GM18520 (cell line): ENCODE measurements around the gene GRK5.
"Not testable (repeated sequence)": the region's sequence is repeated elsewhere in the genome, so short reads cannot be mapped to it uniquely, and the experiment has no call there.

Experiments used
- ATAC-seq: cut with Tn5 transposase; IDR thresholded peaks from one replicate; pipeline ENCODE4 v1.9.1; 2021; ENCODE audit not compliant: unreplicated experiment

GRK5 gene

DNA sequence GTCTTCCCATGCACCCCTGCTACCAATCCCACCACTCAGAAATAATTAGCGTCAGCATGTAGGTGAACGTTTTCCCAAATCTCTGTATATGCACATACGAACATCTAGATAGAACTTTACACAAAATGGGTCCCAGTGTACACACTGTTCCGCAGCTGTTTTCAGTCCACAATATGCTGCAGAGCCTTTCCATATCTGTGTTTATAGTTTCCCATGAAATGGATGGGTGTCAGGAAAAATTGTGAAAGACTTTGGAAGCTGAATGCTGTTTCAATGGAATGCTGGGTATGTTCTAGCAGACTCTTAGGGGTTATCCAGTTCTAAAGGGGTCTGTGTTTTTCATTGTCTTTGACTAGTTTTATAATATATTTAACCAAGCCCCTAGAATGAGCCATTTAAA, 13.8 kb downstream of the GRK5 start:
- ATAC-seq: no peak

DNA sequence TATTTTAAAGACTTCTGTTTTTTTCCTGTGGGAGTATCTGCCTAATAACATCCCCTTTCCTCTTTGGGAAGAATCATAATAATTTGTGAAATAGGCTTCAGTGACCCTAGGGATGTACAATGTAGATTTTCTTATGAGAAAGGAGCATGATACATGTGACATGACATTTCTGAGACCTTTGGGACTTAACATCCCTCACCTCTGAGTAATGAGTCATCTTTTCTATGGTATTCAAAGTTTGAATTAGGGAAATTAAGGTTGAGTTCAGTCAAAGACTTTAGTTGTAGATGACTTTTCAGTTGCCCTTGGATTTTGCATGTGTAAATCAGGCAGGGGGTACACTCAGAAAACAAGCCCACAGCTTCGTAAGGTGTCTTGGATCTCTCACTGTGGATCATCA, 14.3 kb downstream of the GRK5 start:
- ATAC-seq: peak; percentile 60

DNA sequence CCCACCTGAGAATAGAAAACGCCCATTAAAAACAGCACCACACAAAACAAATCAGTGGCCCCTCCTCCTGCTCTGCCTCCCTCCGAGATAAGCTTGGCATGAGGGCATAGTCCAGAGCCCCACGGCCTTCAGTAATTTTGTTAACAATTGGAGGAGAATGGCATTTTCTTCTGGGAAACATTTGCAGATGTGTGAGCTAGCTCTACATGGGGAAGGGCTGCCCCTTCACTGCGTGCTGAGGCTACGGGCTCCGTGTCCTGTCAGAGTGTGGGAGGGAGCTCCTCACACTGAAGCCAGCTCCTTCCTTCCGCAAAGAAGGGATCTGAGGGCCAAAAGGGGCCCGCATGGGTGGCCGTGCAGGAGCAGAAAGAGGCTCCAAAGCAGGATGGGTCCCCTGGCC, 15.2 kb downstream of the GRK5 start:
- ATAC-seq: no peak

DNA sequence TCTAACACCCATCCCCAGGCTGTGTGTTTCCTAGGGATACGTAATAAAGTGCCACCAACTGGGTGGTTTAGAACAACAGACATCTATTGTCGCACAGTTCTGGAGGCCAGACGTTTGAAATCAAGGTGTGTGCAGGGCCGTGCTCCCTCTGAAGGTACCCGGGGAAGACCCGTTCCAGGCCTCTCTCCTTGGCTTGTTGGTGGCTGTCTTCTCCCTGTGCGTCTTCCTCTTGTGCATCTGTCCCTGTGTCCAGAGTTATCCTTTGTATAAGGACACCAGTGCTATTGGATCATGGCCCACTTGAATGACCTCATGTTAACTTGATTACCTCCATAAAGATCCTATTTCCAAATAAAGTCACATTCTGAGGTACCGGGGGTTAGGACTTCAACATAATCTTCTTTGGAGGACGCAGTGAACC, 15.6 kb downstream of the GRK5 start:
- no peak for ATAC-seq

DNA sequence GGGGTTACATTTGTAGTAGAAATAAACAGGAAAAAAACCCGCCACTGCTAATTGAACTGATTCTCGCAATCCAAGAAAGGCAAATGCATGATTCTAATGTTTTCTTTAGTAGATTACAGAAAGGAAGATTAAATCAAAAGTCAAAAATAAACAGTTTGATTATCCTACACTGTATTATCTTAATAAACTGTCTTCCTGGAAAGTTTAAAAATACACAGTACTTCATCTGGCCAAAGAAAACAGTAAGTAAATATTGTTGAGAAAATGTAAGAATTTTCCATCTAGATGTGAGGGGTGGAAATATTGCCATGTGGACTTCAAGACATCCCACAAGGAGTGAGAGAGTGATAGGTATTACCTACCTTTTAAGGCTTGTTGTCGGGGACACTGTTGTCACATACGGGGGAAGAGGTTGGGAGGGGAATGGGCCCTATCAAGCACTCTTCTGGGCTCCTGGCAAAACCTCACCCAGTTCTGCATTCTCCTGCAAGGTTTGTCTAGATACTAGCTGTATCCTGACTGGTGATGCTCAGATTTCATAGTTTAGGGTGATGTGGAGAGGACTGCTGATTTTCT, 17.8 kb downstream of the GRK5 start:
- no peak for ATAC-seq

DNA sequence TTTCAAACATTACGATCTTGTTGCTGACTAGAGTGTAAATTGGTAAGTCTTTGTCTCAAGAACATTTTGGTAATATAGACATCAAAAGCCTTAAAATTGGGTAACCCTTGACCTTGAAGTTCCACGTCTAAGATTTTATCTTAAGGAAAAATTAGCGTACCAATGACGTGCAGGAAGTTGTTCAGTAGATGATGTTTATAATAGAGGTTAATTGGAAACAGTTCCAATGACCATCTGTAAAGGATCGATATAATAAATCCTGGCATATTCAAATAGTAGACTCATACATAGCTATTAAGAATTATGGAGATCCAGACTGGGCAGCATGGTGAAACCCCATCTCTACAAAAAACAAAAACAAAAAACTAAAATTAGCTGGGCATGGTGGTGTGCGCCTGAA, 20.5 kb downstream of the GRK5 start:
- ATAC-seq: no peak

DNA sequence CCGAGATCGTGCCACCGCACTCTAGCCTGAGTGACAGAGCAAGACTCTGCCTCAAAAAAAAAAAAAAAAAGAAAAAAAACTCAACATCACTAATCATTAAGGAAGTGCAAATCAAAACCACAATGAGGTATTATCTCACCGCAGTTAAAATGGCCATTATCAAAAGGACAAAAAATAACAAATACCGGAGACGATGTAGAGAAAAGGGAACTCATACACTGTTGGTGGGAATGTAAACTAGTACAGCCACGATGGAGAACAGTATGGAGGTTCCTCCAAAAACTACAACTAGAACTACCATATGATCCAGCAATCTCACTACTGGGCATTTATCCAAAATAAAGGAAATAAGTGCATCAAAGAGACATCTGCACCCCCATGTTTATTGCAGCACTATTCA, 24.3 kb downstream of the GRK5 start:
- no peak for ATAC-seq

DNA sequence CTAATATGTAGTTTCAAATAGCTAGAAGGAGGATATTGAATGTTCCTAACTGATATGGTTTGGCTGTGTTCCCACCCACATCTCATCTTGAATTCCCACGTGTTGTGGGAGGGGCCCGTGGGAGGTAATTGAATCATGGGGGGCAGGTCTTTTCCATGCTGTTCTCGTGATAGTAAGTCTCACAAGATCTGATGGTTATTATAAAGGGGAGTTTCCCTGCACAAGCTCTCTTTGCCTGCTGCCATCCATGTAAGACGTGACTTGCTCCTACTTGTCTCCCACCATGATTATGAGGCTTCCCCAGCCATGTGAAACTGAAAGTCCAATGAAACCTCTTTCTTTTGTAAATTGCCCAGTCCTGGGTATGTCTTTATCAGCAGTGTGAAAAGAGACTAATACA, 25.1 kb downstream of the GRK5 start:
- ATAC-seq: not testable (repeated sequence)

DNA sequence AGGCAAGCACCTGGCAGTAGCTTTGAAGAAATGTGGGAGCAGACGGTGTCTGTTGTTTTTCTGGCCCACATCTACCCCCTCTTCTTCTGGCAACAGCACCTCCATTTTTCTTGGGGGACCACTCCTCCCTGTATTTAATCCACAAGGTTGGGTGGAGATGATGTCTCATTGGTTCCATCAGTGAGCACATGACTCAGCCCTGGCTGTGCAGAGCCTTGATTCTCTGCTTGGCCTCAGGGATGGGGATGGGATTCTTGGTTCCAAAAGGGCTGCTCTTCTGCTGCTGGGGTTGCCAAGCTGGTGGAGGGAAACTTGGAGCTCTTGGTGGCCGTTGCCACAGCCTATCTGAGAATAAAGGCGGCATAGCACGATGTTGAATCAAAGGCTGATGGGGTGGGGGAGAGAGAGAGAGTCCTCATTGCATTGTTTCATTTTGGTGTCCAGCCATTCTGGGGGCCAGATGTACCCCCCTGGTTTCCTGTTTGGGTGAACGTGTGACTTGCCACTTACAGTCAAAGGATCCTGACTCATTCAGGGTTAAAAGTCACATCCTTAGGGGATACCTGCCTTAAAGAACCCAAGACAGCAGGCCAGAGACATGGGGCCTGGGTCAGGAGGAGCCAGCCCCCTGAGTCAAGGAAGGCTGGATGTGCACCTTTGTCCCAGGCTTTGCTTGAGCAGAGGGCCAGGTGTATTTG, 25.9 kb downstream of the GRK5 start:
- no peak for ATAC-seq

DNA sequence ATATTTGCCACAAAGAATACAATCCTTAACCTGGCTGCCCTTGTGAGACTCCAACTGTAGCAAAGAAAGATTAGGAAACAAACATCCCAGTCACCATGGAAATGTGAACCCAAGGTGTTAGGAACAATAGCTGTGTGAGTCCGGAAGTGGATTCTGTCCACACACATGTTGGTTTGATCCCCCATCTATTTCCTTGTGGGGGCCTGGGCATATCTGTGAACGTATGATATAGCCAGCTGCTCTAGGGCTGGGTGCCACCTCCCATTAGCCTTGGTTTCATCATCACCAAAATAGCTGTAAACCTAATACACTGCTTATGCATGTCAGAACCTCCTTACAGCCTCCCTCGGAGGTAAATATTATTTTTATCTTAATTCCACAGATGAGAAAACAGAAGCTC, 26.4 kb downstream of the GRK5 start:
- no peak for ATAC-seq

DNA sequence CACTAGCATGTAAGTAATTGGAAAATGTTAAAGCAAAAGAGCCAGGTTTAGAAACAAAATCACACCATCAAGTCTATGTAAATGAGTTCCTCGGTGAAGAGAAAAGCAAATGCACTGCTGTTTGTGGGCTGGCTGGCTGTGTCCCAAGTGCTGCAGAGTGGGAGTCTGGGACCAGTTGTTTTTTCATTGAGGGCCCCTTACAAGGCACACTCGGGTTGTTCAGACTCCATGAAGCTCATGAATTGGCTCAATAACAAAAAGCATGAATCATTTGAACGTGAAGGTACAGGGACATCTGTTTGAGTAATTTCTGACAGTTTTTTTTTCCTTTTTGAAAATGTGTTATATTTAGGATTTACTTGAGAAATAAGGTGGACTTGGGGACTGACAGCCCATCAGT, 28.0 kb downstream of the GRK5 start:
- ATAC-seq: no peak

DNA sequence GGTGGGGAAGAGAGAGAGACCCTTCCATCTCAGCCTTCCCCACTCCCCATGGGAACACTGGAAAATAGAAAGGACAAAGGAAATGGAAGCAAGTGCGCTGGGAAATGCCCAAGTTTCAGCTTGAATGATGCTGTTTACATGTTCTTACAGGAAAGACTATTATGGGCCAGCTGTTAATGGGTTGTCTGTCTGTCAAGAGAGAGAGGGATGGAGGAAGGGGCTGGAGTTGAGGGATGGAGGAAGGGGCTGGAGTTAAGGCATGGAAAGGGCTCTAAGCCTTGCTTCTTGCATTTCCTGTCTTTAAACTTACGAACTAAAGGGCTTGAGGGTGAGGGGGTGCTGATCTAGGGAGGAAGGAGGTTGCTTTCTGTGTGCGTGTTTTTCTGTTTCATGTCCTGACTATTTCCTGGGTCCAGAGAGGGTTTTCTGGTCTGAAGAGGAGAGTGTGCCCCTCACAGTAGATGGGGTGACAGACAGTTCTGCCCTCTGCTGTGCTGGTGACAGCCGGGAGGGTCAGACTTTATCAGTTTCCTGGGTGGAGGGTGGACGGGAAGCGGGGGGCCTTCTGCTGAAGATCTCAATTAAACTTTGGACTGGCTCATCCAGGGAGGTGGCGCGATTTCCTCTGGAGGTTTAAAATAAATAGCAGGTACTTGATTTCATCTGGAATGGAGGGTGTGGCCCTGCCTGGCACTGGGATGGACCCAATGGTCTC, 30.5 kb downstream of the GRK5 start:
- no peak for ATAC-seq

DNA sequence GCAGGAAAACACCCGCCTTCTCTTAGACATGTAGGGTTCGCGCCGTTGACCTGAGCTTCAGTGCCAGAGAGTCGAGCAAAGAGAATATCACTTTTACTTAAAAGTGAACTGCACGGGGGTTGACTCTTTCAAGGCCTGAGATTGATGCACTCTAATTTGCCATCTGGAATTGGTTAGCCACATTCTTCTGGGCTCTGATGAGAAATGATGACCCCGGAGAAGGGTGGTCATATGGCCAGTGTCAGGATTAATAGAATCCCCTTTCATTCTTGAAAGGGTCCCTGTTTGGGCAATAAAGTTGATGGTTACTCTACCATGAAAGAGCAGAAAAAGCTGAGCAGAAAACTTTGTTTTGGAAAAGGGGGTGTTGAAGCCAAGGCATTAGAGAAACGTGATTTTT, 31.2 kb downstream of the GRK5 start:
- ATAC-seq: no peak

DNA sequence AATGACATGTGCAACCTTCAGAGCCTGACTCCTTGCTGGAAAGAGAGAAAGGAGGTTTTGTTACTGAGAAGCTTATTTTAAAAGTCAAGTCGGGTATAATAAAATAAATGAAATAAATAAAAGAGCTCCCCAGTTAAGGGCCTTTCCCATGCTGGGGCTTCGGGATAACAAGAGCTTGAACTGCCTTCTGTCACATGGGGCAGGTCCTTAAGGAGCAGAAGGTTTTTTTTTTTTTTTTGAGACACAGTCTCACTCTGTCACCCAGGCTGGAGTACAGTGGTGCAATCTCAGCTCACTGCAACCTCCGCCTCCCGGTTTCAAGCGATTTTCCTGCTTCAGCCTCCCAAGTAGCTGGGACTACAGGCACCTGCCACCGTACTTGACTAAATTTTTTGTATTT, 31.6 kb downstream of the GRK5 start:
- ATAC-seq: not testable (repeated sequence)

DNA sequence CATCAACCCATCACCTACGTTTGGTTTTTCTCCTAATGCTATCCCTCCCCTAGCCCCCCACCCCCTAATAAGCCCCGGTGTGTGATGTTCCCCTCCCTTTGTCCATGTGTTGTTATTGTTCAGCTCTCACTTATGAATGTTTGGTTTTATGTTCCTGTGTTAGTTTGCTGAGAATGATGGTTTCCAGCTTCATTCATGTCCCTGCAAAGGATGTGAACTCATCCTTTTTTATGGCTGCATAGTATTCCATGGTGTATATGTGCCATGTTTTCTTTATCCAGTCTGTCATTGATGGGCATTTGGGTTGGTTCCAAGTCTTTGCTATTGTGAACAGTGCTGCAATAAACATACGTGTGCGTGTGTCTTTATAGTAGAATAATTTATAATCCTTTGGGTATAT, 32.3 kb downstream of the GRK5 start:
- not testable (repeated sequence) for ATAC-seq

DNA sequence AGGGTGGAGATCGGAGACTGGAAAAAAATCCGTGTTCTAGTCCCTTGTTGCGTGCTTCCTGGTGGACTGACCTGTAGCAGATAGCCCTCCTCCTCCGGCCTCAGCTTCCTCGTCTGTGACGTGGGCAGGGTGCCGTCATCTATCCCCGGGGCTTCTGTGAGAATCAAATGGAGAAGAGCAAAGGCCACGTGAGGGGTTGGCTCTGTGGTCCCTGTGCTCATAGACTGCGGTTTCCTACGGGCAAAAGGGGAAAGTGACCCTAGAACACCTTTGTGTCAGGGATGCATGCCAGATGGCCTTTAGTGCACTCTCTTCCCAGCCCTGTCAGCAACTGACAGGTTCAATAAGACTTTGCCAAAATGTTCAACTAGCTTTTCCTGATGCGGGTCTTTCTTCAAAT, 33.7 kb downstream of the GRK5 start:
- ATAC-seq: no peak

DNA sequence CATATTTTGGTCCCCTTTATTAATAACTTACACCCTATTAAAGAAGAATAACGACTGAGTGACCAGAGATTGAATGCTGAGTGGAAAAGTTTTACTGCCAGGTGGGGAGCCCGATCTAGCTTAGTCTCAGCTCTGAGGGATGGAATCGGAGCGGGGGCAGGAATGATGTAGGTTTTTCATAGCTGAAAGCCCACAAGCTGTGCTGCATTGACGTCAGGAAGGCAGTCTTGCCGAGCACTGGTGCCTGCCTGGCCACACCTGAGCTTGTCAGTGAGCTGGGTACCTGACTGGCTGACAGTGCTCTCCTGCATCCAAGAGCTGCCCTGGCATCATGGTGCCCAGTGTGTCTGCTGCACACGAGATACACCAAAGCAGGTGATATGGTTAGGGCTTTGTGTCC, 34.8 kb downstream of the GRK5 start:
- no peak for ATAC-seq

DNA sequence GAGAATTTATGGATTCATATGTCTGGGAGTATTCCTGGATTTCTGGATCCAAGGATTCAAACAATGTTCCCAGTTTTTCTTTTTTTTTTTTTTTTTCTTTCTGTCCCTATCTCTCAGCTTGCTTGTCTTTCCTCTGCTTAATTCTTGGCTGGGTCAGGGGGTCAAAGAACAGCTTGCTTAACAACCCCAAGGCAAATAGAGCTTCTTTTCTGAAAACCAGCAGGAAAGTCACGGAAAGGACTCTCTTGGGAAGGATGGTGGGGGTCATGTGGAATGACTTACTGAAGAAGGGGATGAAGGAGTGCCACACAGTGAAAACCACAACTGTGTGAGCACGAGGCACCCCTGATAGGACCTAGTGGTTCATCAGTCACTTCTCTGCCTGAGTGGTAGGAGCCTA, 36.1 kb downstream of the GRK5 start:
- no peak for ATAC-seq

DNA sequence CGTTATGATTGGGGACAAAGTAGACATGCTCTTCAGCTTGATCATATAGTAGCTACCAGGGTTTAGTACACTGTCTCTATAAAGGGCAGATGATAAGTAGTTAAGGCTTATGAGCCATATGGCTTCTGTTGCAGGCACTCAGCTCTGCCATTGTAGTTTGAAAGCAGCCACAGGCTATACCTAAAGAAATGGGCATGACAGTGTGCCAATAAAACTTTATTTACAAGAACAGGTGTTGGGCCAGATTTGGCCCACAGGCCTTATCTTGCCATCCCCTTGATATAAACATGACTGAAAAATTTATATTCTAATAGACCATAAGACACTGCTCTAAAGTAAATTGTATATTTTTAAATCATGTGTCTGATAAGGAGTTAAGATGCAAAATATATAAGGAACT, 36.6 kb downstream of the GRK5 start:
- ATAC-seq: no peak

DNA sequence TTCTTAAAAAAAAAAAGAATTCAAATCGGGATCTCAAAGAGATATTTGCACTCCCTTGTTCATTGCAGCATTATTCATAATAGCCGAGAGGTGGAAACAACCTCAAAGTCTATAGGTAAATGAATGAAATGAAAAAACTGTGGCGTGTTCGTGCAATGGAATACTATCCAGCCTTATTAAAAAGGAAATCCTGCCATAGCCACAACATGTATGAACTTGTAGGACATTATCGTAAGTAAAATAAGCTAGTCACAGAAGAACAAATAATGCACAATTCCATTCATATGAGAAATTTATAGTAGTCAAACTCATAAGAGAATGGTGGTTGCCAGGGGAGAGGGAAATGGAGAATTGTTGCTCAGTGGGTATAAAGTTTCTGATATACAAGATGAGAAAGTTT, 37.9 kb downstream of the GRK5 start:
- ATAC-seq: no peak

DNA sequence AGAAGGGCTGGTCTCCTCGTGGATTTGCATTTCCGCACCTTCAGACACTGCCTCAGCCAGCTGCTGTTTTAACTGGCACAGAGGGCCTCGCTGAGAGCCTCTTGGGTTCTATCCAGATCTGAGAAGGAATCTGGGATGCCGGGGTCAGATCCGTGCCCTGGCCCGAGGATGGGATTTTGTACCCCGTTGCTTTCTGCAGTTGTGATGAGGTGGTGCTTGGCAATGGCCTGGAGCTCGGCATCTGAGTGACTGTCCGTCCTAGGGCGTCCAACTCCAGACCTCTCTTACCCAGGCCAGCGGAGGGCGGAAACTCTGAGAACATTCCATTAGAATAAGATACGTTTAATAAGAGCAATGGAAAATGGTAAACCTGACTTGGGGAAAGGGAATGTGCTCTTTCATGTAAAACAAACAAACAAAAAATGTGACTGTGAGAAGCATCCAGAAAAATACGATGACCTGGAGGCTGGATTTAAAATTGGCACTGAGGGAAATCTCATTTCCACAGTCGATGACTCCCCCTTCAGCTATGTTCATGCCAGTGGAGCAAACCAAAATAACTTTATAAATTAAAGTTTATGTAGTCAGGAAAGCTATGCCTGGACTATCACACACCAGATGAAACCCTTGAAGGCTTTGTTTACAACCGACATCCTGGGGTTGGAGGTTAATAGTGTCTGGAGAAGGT, 39.6 kb downstream of the GRK5 start:
- ATAC-seq: no peak

DNA sequence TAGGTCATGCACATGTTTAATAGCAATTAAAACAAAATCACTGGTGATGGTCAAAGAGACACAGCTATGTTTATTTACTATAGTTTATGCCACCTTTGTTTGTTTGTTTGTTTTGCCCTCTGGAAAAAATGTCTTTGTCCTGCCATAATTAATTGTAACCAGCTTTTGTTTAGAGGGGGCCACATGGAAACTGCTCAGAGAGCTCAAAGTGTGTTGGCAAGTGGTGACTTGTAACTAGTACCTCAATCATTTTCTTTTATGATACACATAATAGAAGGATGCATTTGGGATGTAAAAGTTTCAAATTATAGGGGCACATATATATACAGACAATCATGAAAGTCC, 40.2 kb downstream of the GRK5 start:
- ATAC-seq: no peak
